NCI-H2196 (cell line): ENCODE data around the gene PHACTR1.
"Not testable (repeated sequence)": the region's sequence is repeated elsewhere in the genome, so short reads cannot be mapped to it uniquely, and the experiment has no call there.

ENCODE experiments used
- DNase-seq: peaks from one replicate; lab custom pipeline; 2025; ENCODE audit not compliant: unreplicated experiment; lab: John Stamatoyannopoulos, UW

Gene PHACTR1

GRCh38 chr6:12896208-12896733, 179.7 kb downstream of the PHACTR1 start:
- DNase-seq: no peak

GRCh38 chr6:12898603-12899002, 182.0 kb downstream of the PHACTR1 start:
- DNase-seq: no peak

GRCh38 chr6:12899046-12899833, 182.7 kb downstream of the PHACTR1 start:
- no peak for DNase-seq

GRCh38 chr6:12903246-12903645, 186.7 kb downstream of the PHACTR1 start:
- DNase-seq: no peak

GRCh38 chr6:12909833-12910232, 193.3 kb downstream of the PHACTR1 start:
- DNase-seq: no peak

- DNase-seq: peak; percentile 10
Measured at GRCh38 chr6:12911427-12911826, 194.9 kb downstream of the PHACTR1 start.

GRCh38 chr6:12913201-12913600, 196.6 kb downstream of the PHACTR1 start:
- DNase-seq: no peak

GRCh38 chr6:12916006-12916405, 199.4 kb downstream of the PHACTR1 start:
- DNase-seq: no peak

GRCh38 chr6:12916420-12917136, 200.0 kb downstream of the PHACTR1 start:
- no peak for DNase-seq

- no peak for DNase-seq
Measured at GRCh38 chr6:12921467-12921866, 204.9 kb downstream of the PHACTR1 start.

GRCh38 chr6:12923644-12924235, 207.2 kb downstream of the PHACTR1 start:
- no peak for DNase-seq

GRCh38 chr6:12924911-12925310, 208.3 kb downstream of the PHACTR1 start:
- DNase-seq: no peak

GRCh38 chr6:12927746-12928145, 211.2 kb downstream of the PHACTR1 start:
- no peak for DNase-seq

- DNase-seq: no peak
Measured at GRCh38 chr6:12929678-12930077, 213.1 kb downstream of the PHACTR1 start.

- no peak for DNase-seq
Measured at GRCh38 chr6:12931639-12932038, 215.1 kb downstream of the PHACTR1 start.

GRCh38 chr6:12935637-12936036, 219.1 kb downstream of the PHACTR1 start:
- DNase-seq: no peak

GRCh38 chr6:12937971-12938370, 221.4 kb downstream of the PHACTR1 start:
- DNase-seq: no peak

GRCh38 chr6:12939314-12939713, 222.7 kb downstream of the PHACTR1 start:
- no peak for DNase-seq

- no peak for DNase-seq
Measured at GRCh38 chr6:12941422-12941821, 224.9 kb downstream of the PHACTR1 start.

- no peak for DNase-seq
Measured at GRCh38 chr6:12943549-12943948, 227.0 kb downstream of the PHACTR1 start.

- no peak for DNase-seq
Measured at GRCh38 chr6:12944001-12944400, 227.4 kb downstream of the PHACTR1 start.

- DNase-seq: not testable (repeated sequence)
Measured at GRCh38 chr6:12944528-12944927, 228.0 kb downstream of the PHACTR1 start.
